Memory B cell (primary cell): Measurements from ENCODE around the gene CDK10.
"Not testable (repeated sequence)": the region's sequence is repeated elsewhere in the genome, so short reads cannot be mapped to it uniquely, and the experiment has no call there.

Experiments used
- ATAC-seq: fragments of 150-1000 bp; cut with Tn5 transposase; 2 replicates; pipeline ENCODE4 v1.10.0; 2021; ENCODE audit warnings: low read depth, mild to moderate bottlenecking, moderate library complexity
- DNase-seq, 2 donors: peaks; one replicate each; pipeline ENCODE4 v3.0.0; 2022; ENCODE audit warnings: low spot score in 2 of 2
- H3K27ac Mint-ChIP-seq: one replicate; pipeline ENCODE4 v1.8.0; 2022; ENCODE audit warnings: mild to moderate bottlenecking, moderate library complexity, mixed read lengths
- H3K27me3 Mint-ChIP-seq: one replicate; pipeline ENCODE4 v1.8.0; 2022; ENCODE audit warnings: mixed read lengths
- H3K36me3 Mint-ChIP-seq: one replicate; pipeline ENCODE4 v1.8.0; 2022; ENCODE audit warnings: mild to moderate bottlenecking, mixed read lengths
- H3K4me1 Mint-ChIP-seq: one replicate; pipeline ENCODE4 v1.8.0; 2022; ENCODE audit warnings: mixed read lengths
- H3K4me3 Mint-ChIP-seq: one replicate; pipeline ENCODE4 v1.8.0; 2022; ENCODE audit warnings: mild to moderate bottlenecking, moderate library complexity, mixed read lengths
- H3K9me3 Mint-ChIP-seq: one replicate; pipeline ENCODE4 v1.8.0; 2022; ENCODE audit warnings: mixed read lengths

The CDK10 gene

DNA sequence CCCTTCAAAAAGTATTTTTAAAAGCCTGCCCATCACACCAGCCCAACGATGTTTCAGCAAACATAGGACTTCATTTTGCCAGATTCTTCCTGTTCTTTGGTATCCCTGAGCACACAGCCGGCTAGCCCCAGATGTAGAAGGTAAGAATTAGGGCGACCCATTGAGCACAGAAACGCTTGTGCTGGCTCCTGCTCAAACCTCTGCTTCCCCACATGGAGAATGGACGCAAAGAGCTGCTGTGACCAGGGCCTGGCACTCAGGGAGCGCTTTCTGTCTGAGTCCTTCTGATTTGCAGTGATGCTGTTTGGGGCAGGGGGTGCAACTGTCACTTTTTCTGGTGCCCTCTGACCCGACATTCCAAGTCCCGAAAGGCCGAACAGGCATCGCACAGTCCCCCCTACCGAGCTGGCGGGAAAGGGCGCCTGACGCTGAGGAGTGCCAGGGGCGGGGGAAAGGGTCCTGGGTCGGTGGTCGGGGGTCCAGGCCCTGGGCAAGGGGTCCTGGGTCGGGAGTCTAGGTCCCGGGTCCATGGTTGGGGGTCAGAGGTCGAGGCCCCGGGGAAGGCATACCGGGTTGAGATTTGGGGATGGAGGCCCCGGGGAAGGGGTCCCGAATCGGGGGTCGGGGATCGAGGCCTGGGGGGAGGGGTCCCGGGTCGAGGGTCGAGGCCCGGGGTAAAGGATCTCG is 29.9 kb upstream of the CDK10 start:
- Mint-ChIP-seq H3K27me3 (no peaks in the 10 kb centered on the region), H3K4me1 (peaks cover 17% of the 10 kb centered on the region), H3K36me3 (peaks cover 2% of the 10 kb centered on the region), H3K27ac (peak overlapping the region; percentile 90), H3K4me3 (peak overlapping the region; percentile 87), H3K9me3 (no peaks in the 10 kb centered on the region)
- no peak for ATAC-seq
- no peak for DNase-seq

GRCh38 chr16:89657442-89658220 is 28.9 kb upstream of the CDK10 start, which contains the start of the genes CHMP1A and SPATA33:
Gene CHMP1A (minus strand): TSS chr16:89657708. CDS start chr16:89657588, 120 bp downstream.
Gene SPATA33 (plus strand): TSS chr16:89657836. CDS start chr16:89657912, 76 bp downstream.
- H3K4me3 Mint-ChIP-seq, result peak within 1 kb of the TSS; percentile 87
- peaks cover 17% of the 10 kb centered on the region for H3K4me1 Mint-ChIP-seq
- peaks cover 2% of the 10 kb centered on the region for H3K36me3 Mint-ChIP-seq
- H3K9me3 Mint-ChIP-seq, result no peaks in the 10 kb centered on the region
- ATAC-seq (peak; percentile 94), DNase-seq (peak; percentile 94 to 97)
- H3K27me3 Mint-ChIP-seq, result no peaks in the 10 kb centered on the region
- peak within 1 kb of the TSS; percentile 90 for H3K27ac Mint-ChIP-seq

DNA sequence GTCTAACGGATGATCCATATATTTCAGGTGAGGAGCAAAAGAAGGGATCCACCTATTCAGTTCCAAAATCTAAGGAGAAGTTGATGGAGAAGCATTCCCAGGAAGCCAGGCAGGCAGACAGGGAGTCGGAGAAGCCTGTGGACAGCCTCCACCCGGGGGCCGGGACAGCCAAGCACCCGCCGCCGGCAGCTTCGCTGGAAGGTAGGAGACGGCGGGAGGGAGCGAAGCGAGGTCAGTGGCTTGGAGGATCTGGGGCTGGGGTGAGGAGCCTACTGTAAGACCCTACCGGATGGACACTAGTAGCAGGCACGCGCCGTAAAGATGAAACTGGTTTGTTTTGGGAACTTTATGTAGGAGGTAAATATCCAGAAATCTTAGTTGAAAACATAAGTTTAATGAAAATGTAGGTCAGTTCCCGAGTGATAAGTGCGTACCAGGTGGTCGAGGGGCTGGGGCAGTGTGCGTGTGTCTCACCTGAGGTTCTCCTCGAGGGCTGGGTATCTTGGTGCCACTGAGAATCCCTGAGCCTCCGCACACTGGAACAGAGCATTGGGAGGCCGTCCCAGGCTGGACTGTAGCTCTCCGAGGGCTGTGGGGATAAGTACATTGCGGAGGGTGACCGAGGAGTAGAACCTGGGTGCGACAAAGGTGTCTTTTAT is 28.1 kb upstream of the CDK10 start:
- ATAC-seq (no peak), DNase-seq (no peak)
- H3K27me3 Mint-ChIP-seq, result no peaks in the 10 kb centered on the region
- H3K4me3 Mint-ChIP-seq, result peak overlapping the region; percentile 87
- peak overlapping the region; percentile 90 for H3K27ac Mint-ChIP-seq
- H3K9me3 Mint-ChIP-seq, result no peaks in the 10 kb centered on the region
- peaks cover 3% of the 10 kb centered on the region for H3K36me3 Mint-ChIP-seq
- peaks cover 17% of the 10 kb centered on the region for H3K4me1 Mint-ChIP-seq

GRCh38 chr16:89660146-89660545 is 26.3 kb upstream of the CDK10 start:
- DNase-seq, result no peak
- Mint-ChIP-seq H3K27ac (no peak overlapping the region), H3K36me3 (peaks cover 6% of the 10 kb centered on the region), H3K9me3 (no peaks in the 10 kb centered on the region), H3K4me3 (no peak overlapping the region), H3K4me1 (peaks cover 13% of the 10 kb centered on the region), H3K27me3 (no peaks in the 10 kb centered on the region)
- ATAC-seq, result no peak

DNA sequence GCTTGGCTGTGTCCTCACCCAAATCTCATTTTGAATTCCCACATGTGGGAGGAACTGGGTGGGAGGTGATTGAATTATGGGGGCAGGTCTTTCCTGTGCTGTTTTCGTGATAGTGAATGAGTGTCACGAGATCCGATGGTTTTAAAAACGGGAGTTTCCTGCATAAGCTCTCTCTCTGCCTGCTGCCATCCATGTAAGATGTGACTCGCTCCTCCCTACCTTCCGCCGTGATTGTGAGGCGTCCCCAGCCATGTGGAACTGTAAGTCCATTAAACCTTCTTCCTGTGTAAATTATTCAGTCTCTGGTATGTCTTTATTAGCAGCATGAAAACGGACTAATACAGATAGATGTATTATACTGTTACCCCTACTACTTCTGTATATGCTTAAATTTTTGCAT is 25.3 kb upstream of the CDK10 start:
- H3K36me3 Mint-ChIP-seq, result peaks cover 6% of the 10 kb centered on the region
- ATAC-seq, result no peak
- H3K4me3 Mint-ChIP-seq, result no peak overlapping the region
- H3K4me1 Mint-ChIP-seq, result peaks cover 10% of the 10 kb centered on the region
- H3K9me3 Mint-ChIP-seq, result no peaks in the 10 kb centered on the region
- no peak overlapping the region for H3K27ac Mint-ChIP-seq
- H3K27me3 Mint-ChIP-seq, result no peaks in the 10 kb centered on the region
- DNase-seq, result no peak

- not testable (repeated sequence) for H3K36me3 Mint-ChIP-seq, H3K27me3 Mint-ChIP-seq, ATAC-seq, H3K4me1 Mint-ChIP-seq, DNase-seq, H3K4me3 Mint-ChIP-seq, H3K27ac Mint-ChIP-seq, H3K9me3 Mint-ChIP-seq
Observed at GRCh38 chr16:89664238-89664637, 22.3 kb upstream of the CDK10 start.

- not testable (repeated sequence) for DNase-seq, H3K27ac Mint-ChIP-seq, H3K27me3 Mint-ChIP-seq
Observed at GRCh38 chr16:89667000-89667399, 19.5 kb upstream of the CDK10 start.

GRCh38 chr16:89667633-89668032 is 18.9 kb upstream of the CDK10 start:
- Mint-ChIP-seq H3K4me3 (no peak overlapping the region), H3K4me1 (no peaks in the 10 kb centered on the region), H3K36me3 (peaks cover 6% of the 10 kb centered on the region), H3K27ac (no peak overlapping the region), H3K27me3 (no peaks in the 10 kb centered on the region), H3K9me3 (peaks cover 5% of the 10 kb centered on the region)
- ATAC-seq, result no peak
- no peak for DNase-seq

More at GRCh38 chr16:89667000-89667399, 19.5 kb upstream of the CDK10 start:
- not testable (repeated sequence) for H3K9me3 Mint-ChIP-seq, H3K4me1 Mint-ChIP-seq, H3K36me3 Mint-ChIP-seq, ATAC-seq, H3K4me3 Mint-ChIP-seq

GRCh38 chr16:89668790-89669158 is 17.7 kb upstream of the CDK10 start:
- Mint-ChIP-seq H3K27me3 (no peaks in the 10 kb centered on the region), H3K36me3 (peaks cover 2% of the 10 kb centered on the region), H3K4me3 (no peak overlapping the region), H3K9me3 (peaks cover 5% of the 10 kb centered on the region), H3K27ac (no peak overlapping the region), H3K4me1 (no peaks in the 10 kb centered on the region)
- no peak for ATAC-seq
- no peak for DNase-seq

GRCh38 chr16:89669755-89670154 is 16.7 kb upstream of the CDK10 start:
- peaks cover 5% of the 10 kb centered on the region for H3K9me3 Mint-ChIP-seq
- no peak for ATAC-seq
- no peaks in the 10 kb centered on the region for H3K27me3 Mint-ChIP-seq
- no peak for DNase-seq
- no peak overlapping the region for H3K4me3 Mint-ChIP-seq
- no peak overlapping the region for H3K27ac Mint-ChIP-seq
- peaks cover 2% of the 10 kb centered on the region for H3K36me3 Mint-ChIP-seq
- no peaks in the 10 kb centered on the region for H3K4me1 Mint-ChIP-seq

DNA sequence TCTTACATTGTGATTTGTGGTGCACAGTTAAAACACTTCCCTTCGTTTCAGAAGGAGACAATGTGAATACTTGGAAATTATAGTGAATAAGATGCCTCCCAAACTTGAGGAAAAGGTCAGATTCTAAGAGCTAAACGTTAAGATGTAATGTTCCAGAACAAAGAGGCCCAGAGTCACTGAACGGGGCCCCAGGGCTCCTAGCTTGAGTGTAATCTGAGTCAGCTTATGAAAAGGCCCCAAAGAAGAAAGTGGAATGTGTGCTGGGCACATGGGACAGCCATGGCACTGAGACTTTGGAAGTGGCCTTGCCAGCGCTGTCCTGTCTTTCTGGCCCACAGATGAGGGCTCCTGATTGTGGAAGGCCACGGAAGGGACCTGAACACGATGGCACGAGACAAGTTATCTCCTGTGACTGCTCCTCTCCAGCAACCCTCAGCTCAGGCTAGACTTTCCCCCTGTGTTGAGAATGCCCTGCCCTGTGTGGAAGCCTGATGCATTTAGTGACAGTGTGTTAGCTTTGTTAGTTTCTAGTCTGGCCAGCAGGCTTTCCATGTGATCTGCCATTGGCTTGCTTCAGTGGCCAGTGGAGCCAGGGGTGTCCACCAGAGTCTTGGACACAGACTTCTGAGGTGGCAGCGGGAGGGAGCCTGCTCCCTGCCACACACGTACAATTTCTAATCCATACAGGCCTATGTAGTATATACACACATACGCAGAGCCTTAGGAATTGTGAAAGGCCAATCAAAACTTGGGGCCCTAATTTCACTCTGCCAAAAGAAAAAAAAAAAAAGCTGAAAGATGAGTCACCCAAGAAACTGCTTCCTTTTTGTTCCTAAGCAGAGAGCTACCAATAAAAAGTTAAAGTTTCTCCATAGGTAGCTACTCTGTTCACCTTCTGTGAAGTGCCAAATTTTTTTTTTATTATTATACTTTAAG is 15.7 kb upstream of the CDK10 start:
- H3K27ac Mint-ChIP-seq, result no peak overlapping the region

DNA sequence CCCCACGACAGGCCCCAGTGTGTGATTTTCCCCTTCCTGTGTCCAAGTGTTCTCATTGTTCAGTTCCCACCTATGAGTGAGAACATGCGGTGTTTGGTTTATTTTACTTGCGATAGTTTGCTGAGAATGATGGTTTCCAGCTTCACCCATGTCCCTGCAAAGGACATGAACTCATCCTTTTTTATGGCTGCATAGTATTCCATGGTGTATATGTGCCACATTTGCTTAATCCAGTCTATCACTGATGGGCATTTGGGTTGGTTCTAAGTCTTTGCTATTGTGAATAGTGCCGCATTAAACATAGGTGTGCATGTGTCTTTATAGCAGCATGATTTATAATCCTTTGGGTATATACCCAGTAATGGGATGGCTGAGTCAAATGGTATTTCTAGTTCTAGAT is 14.9 kb upstream of the CDK10 start:
- not testable (repeated sequence) for H3K4me3 Mint-ChIP-seq, H3K9me3 Mint-ChIP-seq, H3K27me3 Mint-ChIP-seq, H3K27ac Mint-ChIP-seq, H3K4me1 Mint-ChIP-seq, H3K36me3 Mint-ChIP-seq, ATAC-seq, DNase-seq

More for the DNA sequence above, 15.7 kb upstream of the CDK10 start:
- Mint-ChIP-seq H3K27me3 (no peaks in the 10 kb centered on the region), H3K4me1 (no peaks in the 10 kb centered on the region), H3K36me3 (peaks cover 2% of the 10 kb centered on the region), H3K4me3 (no peak overlapping the region), H3K9me3 (peaks cover 5% of the 10 kb centered on the region)
- no peak for ATAC-seq
- DNase-seq, result no peak

- DNase-seq (no peak), ATAC-seq (no peak)
- no peaks in the 10 kb centered on the region for H3K4me1 Mint-ChIP-seq
- H3K36me3 Mint-ChIP-seq, result no peaks in the 10 kb centered on the region
- no peak overlapping the region for H3K27ac Mint-ChIP-seq
- no peaks in the 10 kb centered on the region for H3K9me3 Mint-ChIP-seq
- no peak overlapping the region for H3K4me3 Mint-ChIP-seq
- no peaks in the 10 kb centered on the region for H3K27me3 Mint-ChIP-seq
Observed at GRCh38 chr16:89672177-89672941, 14.1 kb upstream of the CDK10 start.
